ENCODE data around the gene COL6A2. TPM values are rescaled to one million over a fixed set of nuclear protein-coding genes. Genes with fewer than 3 reads are reported as not detected.
"Not testable (repeated sequence)": the region's sequence is repeated elsewhere in the genome, so short reads cannot be mapped to it uniquely, and the experiment has no call there.

COL6A2 gene
- 100 to 1,000 TPM; 184 to 330 (median 231) TPM for polyA plus RNA-seq (ENCODE audit: insufficient read length in 4 of 4)

DNA sequence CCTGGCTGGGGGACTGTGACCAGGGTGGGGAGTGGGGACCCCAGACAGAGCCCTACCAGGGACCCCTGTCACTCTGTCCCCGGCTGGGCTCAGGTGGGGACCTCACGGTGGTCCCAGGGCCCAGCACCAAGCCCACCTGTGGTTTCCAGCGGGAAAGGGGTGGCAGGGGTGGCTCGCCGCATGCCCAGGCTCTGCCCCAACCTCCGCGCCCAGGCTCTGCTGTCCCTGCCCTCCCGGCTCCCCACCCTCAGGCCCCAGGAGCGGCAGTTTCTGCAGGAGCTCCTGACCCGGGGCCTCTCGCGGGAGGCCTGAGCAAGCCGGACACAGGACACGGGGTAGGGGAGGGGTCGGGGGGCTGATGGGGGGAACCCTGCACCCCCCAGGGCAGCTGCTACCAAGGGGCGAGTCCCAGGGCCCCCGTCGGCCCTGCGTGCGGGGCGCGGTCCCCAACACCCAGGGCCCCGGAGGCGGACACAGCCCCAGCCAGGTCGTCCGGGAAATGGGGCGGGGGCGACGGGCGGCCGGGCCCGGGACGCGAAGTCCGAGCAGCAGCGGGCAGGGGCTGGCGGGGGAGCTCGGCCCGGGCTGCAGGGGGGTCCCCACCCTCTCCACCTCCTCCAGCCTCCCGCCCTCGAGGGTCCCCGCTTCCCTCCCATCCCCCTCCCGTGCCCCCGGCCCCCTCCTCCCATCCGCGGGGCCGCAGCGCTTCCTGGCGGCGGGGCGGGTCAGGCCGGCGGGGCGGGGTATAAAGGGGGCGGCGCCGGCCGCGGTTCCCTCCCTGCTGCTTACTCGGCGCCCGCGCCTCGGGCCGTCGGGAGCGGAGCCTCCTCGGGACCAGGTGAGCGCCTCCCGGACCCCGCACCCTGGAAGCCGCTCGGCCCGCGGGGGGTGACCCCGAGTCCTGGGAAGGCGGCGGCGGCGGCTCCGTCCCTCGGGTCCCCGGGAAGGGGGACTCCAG lies at the start of gene COL6A2:
Gene COL6A2 (plus strand): TSS at position 777 of the 958 bp plus-strand sequence.
- DNase-seq (ENCODE audit: low read depth in 4 of 4, low spot score in 2 of 4) = peak in 1 of 4 donors; percentile 54

DNA sequence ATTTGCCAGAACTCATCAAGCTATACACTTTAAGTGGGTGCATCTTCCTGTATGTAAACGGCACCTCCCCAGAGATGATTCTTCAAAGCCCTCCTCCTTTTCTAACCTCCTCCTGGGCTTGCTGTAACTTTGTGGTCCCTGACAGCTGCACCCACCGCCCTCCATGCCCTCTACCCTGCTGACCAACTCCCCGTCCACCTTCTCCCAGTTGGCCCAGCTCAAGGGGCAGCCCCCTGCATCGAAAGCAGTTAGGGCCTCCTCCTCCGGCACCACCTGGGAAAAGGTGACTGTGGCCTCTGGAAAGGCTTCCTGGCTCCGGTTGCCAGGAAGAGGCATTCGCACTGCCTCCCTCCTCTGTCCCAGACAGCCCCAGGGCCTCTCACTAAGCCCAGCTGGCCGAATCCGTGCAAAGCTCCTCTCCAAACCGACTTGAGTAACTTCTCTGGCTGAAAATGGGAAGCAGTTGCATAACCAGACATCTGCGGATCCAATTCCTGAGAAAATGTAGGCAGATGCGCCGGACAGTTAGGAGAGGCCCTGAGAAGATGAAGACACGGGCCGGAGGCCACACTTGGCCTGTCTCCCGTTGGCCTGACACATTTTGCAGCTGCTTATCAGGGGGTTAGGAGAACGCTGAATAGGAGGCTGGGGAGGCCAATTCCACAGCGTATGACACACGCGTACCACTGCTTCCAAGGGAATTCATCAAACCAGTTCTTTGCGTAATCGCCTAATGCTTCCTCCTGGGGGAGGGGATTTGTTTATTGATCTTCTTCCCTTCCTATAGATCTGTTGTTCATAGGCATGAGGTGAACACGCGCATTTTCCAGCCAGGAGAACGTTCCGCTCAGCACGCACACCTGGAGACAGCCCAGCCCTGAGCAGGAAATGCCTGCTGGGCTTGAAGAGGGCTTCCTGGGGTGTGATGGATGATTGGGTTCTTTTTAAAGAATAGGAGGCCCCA lies 48.7 kb upstream of the COL6A2 start:
- no peak for DNase-seq (ENCODE audit: low read depth in 4 of 4, low spot score in 2 of 4)

DNA sequence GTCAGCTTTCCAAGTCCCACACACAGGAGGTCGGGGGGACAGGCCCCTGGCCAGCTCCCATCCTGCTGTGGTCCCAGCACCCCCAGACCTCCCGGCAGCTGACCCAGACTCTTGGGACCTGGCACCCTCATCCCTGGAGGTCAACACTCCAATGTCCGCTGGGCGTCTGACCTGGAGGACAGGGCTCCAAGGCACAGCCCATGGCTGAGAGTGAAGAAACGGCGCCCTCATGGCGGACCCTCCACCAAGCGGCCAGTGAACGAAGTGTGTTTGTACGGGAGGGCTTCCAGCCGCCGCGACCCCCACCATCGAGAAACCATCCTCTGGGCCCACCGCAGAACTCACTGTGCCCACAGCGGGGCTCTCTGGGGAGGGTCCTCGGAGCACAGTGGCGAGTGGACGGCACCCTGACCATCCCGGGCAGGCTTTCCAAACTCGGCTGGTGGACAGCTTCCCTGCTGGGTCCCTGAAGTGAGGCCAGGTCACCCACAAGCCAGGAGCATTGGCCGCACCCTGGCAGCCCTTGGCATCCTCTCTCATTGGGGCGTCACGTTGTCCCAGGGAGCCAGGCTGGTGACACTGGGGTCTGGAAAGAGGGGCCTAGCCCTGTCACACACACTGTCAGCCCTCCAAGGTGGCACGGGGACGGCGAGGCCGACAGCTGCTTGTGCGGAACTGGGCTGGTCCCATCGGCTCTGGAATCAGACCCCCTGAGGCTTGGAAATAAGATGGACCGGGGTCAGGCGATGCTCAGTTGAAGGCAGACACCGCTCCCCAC lies 47.8 kb upstream of the COL6A2 start:
- DNase-seq (ENCODE audit: low read depth in 4 of 4, low spot score in 2 of 4) = no peak

DNA sequence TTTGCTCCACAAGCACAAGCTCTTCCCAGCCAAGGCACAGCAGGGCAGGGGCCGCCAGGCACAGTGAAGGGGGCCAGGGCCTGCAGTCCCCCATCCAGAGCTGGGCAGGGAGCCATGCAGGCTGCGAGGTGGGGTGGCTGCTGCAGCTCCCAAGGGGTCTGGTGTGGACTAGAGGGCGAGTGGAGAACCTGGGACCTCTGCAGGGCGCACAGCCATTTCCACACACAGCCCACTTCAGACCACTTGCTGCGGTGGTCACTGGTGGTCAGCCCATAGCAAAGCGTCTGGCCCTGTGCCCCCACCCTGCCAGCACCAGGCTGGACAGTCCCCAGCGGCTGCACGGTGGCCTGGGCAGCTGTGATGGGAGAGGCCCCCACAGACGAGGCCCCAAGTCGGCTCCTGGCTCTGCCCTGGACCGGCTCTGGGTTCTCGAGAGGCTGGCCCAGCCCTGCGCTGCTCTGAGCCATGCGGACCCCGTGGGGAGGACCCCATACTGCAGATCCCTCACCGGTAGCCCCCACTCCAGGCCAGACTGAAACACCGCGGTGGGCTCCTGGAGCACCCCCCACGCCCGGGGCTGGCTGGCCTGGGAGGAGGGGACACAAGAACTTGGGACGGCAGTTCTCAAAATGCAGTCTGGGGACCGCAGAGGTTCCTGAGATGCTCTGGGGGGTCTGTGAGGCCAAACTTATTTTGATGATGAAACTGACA lies 47.1 kb upstream of the COL6A2 start:
- no peak for DNase-seq (ENCODE audit: low read depth in 4 of 4, low spot score in 2 of 4)

DNA sequence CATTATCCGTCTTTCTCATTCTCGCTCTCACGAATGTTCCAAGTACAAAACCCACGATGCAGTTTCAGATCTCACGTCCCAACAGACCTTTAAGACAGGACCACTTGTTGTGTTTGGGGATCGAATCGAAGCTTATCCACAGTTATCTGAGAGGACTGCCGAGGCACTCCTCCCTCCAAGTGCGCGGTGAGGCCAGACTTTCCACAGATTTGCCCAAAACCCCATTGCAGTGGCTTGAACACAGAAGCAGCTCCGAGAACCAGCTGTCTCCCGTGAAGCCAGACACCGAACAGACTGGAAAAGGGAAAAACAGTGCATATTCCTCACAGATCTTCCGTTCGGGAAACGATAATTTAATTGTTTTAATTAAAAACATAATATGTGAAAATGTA lies 46.5 kb upstream of the COL6A2 start:
- no peak for DNase-seq (ENCODE audit: low read depth in 4 of 4, low spot score in 2 of 4)

DNA sequence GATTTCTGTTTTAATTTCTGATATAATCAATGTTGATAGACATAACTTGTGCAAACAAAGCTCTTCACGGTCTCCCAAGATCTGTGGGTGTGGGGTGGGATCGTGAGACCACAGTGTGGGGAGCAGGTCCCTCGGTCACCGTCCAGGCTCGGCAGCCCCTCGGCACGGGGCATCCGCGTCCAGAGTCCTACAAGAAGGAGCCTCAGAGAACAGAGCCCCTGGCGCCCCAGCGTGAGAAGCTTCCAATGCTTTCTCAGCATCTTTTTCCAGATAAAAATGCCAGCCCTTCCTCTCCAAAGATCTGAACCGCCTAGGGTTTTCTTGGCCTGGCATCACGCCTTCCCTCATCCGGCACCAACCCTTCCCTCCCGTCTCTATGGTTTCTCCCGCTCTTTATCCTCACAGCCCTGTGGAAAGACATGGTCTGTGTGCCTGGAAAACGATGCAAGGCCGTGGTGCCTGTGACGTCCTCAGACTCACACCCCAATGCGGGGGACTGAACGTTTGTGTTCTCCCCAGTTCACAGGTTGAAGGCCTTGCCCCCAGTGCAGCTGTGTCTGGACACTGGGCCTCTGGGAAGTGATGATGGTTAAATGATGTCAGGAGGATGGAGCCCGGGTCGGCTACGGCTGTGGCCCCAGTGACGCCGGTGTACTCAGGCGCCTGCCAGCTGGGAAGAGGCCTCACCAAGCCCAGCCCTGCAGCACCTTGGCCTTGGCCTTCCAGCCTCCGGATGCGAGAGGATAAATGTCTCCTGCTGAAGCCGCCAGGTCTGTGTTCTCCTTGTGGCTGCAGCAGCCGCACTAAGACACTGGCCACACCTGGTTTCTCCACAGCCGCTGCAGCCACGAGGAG lies 45.9 kb upstream of the COL6A2 start:
- no peak for DNase-seq (ENCODE audit: low read depth in 4 of 4, low spot score in 2 of 4)

DNA sequence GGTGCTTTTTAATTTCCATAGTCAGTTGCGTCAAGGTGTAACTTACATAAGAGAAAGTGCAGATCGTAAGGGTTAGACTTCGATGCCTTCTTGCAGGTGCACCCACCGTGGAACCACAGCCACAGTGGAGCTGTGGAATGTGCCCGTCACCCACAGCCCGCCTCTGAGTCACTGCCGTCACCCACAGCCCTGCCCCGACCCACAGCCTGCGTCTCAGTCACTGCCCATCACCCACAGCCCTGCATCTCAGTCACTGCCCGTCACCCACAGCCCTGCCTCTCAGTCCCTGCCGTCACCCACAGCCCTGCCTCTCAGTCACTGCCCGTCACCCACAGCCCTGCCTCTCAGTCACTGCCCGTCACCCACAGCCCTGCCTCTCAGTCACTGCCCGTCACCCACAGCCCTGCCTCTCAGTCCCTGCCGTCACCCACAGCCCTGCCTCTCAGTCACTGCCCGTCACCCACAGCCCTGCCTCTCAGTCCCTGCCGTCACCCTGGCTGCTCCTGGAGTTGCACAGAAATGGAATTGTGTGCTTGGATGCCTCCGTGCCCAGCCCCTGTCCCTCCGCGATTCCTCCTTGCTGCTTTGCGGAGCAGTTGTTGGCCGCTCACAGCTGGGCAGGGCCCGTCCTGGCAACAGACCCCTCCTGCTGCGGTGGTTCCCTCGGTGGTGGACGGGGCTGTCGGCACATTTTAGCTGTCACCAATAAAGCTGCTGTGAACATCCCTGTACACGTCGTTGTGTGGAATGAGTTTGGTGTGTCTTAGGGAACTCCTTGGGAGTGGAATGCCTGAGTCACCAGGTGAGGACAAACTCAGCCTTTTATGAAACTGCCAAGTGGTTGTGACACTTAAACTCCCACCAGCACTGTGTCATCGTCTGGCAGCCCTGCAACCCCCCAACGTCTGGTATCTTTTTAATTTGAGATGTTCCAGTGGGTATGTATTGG lies 44.9 kb upstream of the COL6A2 start:
- DNase-seq (ENCODE audit: low read depth in 4 of 4, low spot score in 2 of 4) = no peak

DNA sequence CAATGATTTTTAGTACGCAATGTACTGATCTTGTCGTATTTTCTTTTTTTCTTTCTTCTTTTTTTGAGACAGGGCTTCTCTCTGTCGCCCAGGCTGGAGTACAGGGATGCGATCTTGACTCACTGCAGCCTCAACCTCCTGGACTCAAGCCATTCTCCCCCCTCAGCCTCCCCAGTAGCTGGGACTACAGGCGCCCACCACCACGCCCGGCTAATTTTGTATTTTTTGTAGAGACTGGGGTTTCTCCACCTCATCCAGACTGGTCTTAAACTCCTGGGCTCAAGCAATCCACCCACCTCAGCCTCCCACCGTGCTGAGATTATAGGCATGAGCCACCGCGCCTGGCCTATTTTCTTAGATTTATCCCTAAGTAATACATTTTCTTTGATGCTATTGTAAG lies 43.9 kb upstream of the COL6A2 start:
- DNase-seq (ENCODE audit: low read depth in 4 of 4, low spot score in 2 of 4) = no peak

DNA sequence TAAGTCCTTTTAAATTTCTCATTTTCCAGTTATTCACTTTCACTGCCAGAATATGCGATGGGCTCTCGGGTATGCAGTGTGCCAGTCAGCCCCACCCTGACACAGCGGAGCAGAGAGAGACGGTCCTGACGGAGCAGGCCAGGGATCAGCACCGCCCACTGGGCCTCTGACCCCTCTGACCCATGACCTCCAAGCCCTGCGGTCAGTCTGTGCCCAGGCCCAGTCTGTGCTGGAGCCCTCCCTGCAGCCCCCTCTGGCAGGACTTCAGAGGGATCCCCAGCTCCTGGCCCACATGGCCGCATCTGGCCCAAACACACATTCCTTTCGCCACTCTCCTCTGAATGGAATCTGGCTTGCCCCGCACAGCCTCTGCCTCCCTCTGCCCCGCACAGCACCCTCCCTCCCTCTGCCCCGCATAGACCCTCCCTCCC lies 43.4 kb upstream of the COL6A2 start:
- no peak for DNase-seq (ENCODE audit: low read depth in 4 of 4, low spot score in 2 of 4)

DNA sequence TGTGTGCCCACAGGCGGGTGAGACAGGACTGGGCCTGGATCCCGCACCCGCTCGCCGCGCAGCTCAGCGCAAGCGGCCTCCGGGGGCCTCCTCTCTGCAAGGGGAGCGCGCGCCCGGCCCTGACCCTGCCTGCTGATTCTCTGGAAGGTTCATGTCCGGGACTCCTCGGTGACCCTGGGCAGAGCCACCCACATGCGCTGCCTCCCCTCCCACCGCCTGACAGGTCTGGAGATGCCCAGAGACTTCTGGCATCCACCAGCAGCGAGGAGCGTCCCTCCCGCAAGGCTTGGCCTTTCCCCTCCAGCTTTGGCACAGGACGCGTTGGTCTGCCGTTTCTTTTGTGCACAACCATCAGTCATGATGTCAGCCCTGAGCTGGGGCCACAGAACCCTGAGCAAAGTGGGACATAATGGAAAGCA lies 42.0 kb upstream of the COL6A2 start:
- DNase-seq (ENCODE audit: low read depth in 4 of 4, low spot score in 2 of 4) = no peak

DNA sequence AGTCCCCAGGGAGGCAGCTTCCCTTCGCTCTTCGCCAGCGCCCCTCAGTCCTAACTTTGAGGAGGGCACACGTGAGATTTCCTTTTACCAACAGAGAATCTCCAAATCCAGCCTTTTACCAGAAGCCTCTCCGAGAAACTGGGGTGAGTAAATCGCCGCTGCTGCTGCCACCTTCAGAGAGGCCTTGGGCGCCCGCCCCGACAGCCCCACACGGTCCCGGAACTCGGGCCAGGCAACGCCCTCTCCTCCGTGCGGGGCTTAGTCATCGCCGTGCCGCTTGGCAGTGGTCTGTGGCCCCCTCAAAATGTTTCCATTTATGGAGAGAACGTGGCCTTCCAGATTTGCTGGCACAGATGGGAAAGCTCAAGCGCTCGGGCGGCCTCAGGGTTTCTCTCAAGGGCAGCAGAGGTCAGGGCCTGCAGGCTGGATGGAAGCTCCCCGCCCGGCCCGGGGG lies 41.4 kb upstream of the COL6A2 start:
- DNase-seq (ENCODE audit: low read depth in 4 of 4, low spot score in 2 of 4) = no peak

DNA sequence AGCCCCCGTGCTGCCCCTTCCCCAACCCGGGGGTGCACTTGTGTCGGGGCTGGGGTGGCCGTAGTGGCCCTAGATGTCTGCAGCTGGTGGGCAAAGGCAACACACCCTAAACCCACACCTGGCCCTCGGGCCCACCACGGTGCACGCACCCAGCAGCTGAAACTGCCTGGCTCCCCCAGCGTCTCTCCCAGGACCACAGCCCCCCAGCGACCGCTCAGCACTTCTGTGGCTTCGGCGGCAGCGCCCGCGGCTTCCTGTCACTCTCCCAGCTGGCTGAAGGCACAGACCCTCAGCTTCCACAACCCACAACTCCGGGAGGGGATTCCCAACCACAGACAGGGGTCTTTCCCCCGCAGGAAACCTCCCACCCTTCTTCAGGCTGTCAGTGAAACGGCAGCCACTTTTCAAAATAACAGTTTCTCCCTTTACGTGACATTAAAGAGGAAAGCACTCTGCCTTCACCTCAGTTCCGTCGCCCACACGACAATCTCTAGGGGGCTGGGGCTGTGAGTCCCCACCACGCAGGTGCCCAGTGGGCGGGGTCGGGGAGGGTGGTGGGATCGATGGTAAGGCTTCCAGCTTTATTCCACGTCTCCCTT lies 40.7 kb upstream of the COL6A2 start:
- no peak for DNase-seq (ENCODE audit: low read depth in 4 of 4, low spot score in 2 of 4)

DNA sequence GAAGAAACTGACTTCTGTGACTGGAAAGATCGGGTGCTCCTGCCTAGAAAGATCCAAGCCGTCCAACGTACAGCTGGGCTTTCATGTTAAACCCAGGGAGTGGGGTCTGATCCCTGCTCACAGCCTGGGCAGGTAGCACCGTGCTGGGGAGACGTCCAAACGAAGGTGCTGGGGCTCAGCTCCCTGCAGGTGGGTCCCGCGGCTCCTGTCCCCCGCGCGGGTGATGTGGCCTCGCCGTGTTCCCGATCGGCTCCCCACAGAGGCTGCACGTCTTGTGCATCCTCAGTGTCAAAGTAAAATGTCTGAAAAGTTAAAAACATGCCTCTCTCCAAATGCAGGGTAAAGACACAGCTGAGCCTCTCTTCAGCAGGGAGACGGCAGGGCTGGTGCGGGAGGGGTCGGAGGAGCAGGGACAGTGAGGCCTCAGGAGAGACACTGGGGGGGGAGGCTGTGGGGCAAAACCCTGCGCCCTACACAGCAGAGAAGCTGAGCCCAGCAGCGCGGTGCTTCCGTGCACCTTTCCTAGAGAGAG lies 40.1 kb upstream of the COL6A2 start:
- DNase-seq (ENCODE audit: low read depth in 4 of 4, low spot score in 2 of 4) = no peak

DNA sequence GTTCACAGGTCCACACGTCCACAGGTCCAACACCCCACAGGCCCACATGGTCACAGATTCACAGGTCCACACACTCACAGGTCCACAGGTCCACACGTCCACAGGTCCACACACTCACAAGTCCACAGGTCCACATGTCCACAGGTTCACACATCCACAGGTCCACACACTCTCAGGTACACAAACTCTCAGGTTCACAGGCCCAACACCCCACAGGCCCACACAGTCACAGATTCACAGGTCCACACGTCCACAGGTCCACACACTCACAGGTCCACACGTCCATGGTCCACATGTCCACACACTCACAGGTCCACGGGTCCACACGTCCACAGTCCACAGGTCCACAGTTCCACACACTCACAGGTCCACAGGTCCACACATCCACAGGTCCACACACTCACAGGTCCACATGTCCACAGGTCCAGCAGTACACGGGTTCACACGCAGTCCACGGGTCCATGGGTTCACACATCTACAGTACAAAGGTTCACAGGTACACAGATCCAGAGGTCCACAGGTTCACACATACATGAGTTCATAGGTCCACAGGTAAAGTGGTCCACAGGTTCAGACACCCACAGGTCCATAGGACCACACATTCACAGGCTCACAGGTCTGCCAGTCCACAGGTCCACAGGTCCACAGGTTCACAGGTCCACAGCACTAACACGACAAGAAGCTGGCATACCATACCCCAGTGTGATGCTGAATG lies 39.3 kb upstream of the COL6A2 start:
- no peak for DNase-seq (ENCODE audit: low read depth in 4 of 4, low spot score in 2 of 4)

DNA sequence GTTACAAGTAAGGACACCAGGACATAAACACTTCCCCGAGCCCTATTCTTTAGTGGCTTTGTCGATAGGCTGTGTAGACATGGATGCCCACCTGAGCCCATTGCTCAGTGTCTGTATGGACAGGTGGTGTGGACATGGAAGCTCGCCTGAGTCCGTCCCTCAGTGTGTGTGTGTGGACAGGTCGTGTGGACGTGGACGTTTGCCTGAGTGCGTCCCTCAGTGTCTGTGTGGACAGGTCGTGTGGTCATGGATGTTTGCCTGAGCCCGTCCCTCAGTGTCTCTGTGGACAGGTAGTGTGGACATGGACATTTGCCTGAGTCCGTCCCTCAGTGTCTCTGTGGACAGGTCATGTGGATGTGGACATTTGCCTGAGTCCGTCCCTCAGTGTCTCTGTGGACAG lies 38.7 kb upstream of the COL6A2 start:
- DNase-seq (ENCODE audit: low read depth in 4 of 4, low spot score in 2 of 4) = no peak

DNA sequence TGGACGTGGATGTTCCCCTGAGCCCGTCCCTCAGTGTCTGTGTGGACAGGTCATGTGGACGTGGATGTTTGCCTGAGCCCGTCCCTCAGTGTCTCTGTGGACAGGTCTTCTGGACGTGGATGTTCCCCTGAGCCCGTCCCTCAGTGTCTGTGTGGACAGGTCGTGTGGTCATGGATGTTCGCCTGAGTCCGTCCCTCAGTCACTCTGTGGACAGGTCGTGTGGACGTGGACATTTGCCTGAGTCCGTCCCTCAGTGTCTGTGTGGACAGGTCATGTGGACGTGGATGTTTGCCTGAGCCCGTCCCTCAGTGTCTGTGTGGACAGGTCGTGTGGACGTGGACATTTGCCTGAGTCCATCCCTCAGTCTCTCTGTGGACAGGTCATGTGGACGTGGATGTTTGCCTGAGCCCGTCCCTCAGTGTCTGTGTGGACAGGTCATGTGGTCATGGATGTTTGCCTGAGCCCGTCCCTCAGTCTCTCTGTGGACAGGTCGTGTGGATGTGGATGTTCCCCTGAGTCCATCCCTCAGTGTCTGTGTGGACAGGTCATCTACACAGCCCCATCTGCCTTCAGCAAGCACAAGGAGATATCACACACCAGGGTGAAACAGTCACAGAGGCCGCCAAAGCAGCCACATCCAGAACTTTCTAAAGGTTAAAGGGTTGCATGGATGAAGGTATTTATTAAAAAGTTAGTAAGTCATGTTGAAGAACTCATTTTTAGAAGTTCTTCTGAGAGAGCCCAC lies 38.0 kb upstream of the COL6A2 start:
- DNase-seq (ENCODE audit: low read depth in 4 of 4, low spot score in 2 of 4) = not testable (repeated sequence)

All from left renal cortex interstitium (tissue), 4 donors.